Uterus (tissue), 2 donors: Measurements from ENCODE around the gene ZNF821.

Experiments used
- POLR2A ChIP-seq, 2 donors: fragments of 450-650 bp; IDR thresholded peaks; one replicate each; pipeline ENCODE4 v1.6.1; 2016; ENCODE audit warnings: antibody characterized with exemption in 2 of 2, mild to moderate bottlenecking in 1 of 2, moderate library complexity in 1 of 2
- TF ChIP-seq, protein P1 (sequence below), 4 experiments: fragments of 200-600 bp in 2 of 4; fragments of 450-650 bp in 2 of 4; sonication (generic) in 2 of 4; IDR thresholded peaks; one replicate each; pipeline ENCODE4 v1.5.1; 2016 to 2019; ENCODE audit warnings: antibody characterized with exemption in 4 of 4, mild to moderate bottlenecking in 2 of 4, moderate library complexity in 1 of 4

DNA sequence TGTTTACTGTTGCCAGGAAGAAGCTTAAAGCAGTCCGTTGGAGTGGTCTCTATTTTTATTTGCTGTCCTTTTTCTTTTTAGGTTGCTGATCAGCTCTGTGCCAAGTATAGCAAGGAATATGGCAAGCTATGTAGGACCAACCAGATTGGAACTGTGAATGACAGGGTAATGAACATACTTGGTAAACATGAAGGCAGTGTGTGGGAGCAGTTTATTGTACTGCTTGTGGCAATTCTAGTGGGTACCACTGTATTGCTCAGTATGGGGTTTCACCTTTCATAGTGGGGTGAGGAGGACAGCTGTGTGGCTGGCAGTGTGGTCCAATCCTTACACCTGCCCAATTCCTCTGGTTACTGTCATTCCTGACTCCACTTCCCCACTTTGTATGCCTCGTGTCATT is 36.7 kb upstream of the ZNF821 start:
- TF ChIP-seq, protein P1, sequence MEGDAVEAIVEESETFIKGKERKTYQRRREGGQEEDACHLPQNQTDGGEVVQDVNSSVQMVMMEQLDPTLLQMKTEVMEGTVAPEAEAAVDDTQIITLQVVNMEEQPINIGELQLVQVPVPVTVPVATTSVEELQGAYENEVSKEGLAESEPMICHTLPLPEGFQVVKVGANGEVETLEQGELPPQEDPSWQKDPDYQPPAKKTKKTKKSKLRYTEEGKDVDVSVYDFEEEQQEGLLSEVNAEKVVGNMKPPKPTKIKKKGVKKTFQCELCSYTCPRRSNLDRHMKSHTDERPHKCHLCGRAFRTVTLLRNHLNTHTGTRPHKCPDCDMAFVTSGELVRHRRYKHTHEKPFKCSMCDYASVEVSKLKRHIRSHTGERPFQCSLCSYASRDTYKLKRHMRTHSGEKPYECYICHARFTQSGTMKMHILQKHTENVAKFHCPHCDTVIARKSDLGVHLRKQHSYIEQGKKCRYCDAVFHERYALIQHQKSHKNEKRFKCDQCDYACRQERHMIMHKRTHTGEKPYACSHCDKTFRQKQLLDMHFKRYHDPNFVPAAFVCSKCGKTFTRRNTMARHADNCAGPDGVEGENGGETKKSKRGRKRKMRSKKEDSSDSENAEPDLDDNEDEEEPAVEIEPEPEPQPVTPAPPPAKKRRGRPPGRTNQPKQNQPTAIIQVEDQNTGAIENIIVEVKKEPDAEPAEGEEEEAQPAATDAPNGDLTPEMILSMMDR (IDR thresholded peaks at IDR 0.05), result no peak
- TF ChIP-seq POLR2A (IDR thresholded peaks at IDR 0.05), result no peak
